ENCODE results near the gene PCDH1. TPM values are rescaled to one million over a fixed set of nuclear protein-coding genes. Genes with fewer than 3 reads are reported as not detected.

PCDH1 gene
- total RNA-seq, 2 donors from 2014 or later = 45.4 to 69.7 TPM

GRCh38 chr5:141916522-141916921 is 38.3 kb upstream of the PCDH1 start:
- Mint-ChIP-seq H3K4me1 (peaks cover 17% of the 10 kb centered on the region), H3K9me3 (no peaks in the 10 kb centered on the region)

GRCh38 chr5:141915881-141916336 is 37.7 kb upstream of the PCDH1 start:
- H3K27me3 ChIP-seq (ENCODE audit: control insufficient read depth, insufficient read depth, low read length, poor library complexity, severe bottlenecking) = peaks cover 31% of the 10 kb centered on the region
- H3K4me3 ChIP-seq (ENCODE audit: low read length) = no peak overlapping the region

More at GRCh38 chr5:141916522-141916921, 38.3 kb upstream of the PCDH1 start:
- Histone ChIP-seq H3K36me3 (ENCODE audit: control insufficient read depth, insufficient read depth, low read length) (no peaks in the 10 kb centered on the region), H3K27ac (ENCODE audit: low read depth, low read length) (no peak overlapping the region), H3K4me3 (ENCODE audit: low read length) (no peak overlapping the region), H3K27me3 (ENCODE audit: control insufficient read depth, insufficient read depth, low read length, poor library complexity, severe bottlenecking) (peaks cover 31% of the 10 kb centered on the region), H3K9ac (ENCODE audit: extremely low read depth, low read length, poor library complexity, severe bottlenecking) (no peak overlapping the region), H3K9me3 (ENCODE audit: control insufficient read depth, low read length) (no peaks in the 10 kb centered on the region), H3K4me1 (ENCODE audit: control insufficient read depth, insufficient read depth, low read length) (no peaks in the 10 kb centered on the region)
- no peak for DNase-seq
- no peak for TF ChIP-seq CTCF (conservative IDR thresholded peaks at IDR 0.05)
- H3K27ac Mint-ChIP-seq = no peak overlapping the region
- H3K36me3 Mint-ChIP-seq (ENCODE audit: low read depth) = no peaks in the 10 kb centered on the region
- H3K4me3 Mint-ChIP-seq = no peak overlapping the region
- 90% methylated on average over 1 to 2 of the region's 2 CpGs for WGBS, 2 experiments (ENCODE audit: insufficient coverage in 1 of 2, insufficient read length in 1 of 2)
- H3K27me3 Mint-ChIP-seq (ENCODE audit: insufficient read depth) = peaks cover 37% of the 10 kb centered on the region

GRCh38 chr5:141914797-141915196 is 36.6 kb upstream of the PCDH1 start:
- no peak for TF ChIP-seq CTCF (conservative IDR thresholded peaks at IDR 0.05)
- Histone ChIP-seq H3K9ac (ENCODE audit: extremely low read depth, low read length, poor library complexity, severe bottlenecking) (no peak overlapping the region), H3K4me1 (ENCODE audit: control insufficient read depth, insufficient read depth, low read length) (no peaks in the 10 kb centered on the region), H3K9me3 (ENCODE audit: control insufficient read depth, low read length) (no peaks in the 10 kb centered on the region), H3K4me3 (ENCODE audit: low read length) (no peak overlapping the region), H3K27me3 (ENCODE audit: control insufficient read depth, insufficient read depth, low read length, poor library complexity, severe bottlenecking) (peaks cover 31% of the 10 kb centered on the region), H3K27ac (ENCODE audit: low read depth, low read length) (no peak overlapping the region), H3K36me3 (ENCODE audit: control insufficient read depth, insufficient read depth, low read length) (no peaks in the 10 kb centered on the region)
- no peak overlapping the region for H3K4me3 Mint-ChIP-seq
- H3K36me3 Mint-ChIP-seq (ENCODE audit: low read depth) = no peaks in the 10 kb centered on the region
- H3K27ac Mint-ChIP-seq = no peak overlapping the region
- 87 to 93% methylated on average over 3 of the region's 3 CpGs for WGBS, 2 experiments (ENCODE audit: insufficient coverage in 1 of 2, insufficient read length in 1 of 2)
- H3K4me1 Mint-ChIP-seq = peaks cover 17% of the 10 kb centered on the region
- peaks cover 37% of the 10 kb centered on the region for H3K27me3 Mint-ChIP-seq (ENCODE audit: insufficient read depth)
- H3K9me3 Mint-ChIP-seq = no peaks in the 10 kb centered on the region
- no peak for DNase-seq

More at GRCh38 chr5:141915881-141916336, 37.7 kb upstream of the PCDH1 start:
- Mint-ChIP-seq H3K4me1 (peaks cover 17% of the 10 kb centered on the region), H3K4me3 (no peak overlapping the region), H3K27ac (no peak overlapping the region), H3K9me3 (no peaks in the 10 kb centered on the region), H3K36me3 (ENCODE audit: low read depth) (no peaks in the 10 kb centered on the region), H3K27me3 (ENCODE audit: insufficient read depth) (peaks cover 37% of the 10 kb centered on the region)
- Histone ChIP-seq H3K36me3 (ENCODE audit: control insufficient read depth, insufficient read depth, low read length) (no peaks in the 10 kb centered on the region), H3K9me3 (ENCODE audit: control insufficient read depth, low read length) (no peaks in the 10 kb centered on the region), H3K4me1 (ENCODE audit: control insufficient read depth, insufficient read depth, low read length) (no peaks in the 10 kb centered on the region), H3K27ac (ENCODE audit: low read depth, low read length) (no peak overlapping the region), H3K9ac (ENCODE audit: extremely low read depth, low read length, poor library complexity, severe bottlenecking) (no peak overlapping the region)
- 65% methylated on average over 6 of the region's 6 CpGs; no CpG with 5 or more reads in 1 of the 2 experiments for WGBS, 2 experiments (ENCODE audit: insufficient coverage in 1 of 2, insufficient read length in 1 of 2)
- TF ChIP-seq CTCF (conservative IDR thresholded peaks at IDR 0.05) = peak; percentile 42
- peak; percentile 82 for DNase-seq

Data from endodermal cell (in vitro differentiated cells).